HEK293 (cell line): ENCODE measurements around the gene ASCL4.
A peak's percentile ranks its signal among the peaks of the same experiment; 100 is the strongest.

Source experiments
- CTCF ChIA-PET: fragments of 350-600 bp; formaldehyde crosslinking; extraction: SDS; loops from one replicate; lab custom pipeline; 2021; ENCODE audit warnings: antibody characterized with exemption; lab: Yijun Ruan, JAX
- POLR2A ChIA-PET: fragments of 300-600 bp; formaldehyde crosslinking; extraction: SDS; loops from one replicate; lab custom pipeline; 2020; ENCODE audit warnings: antibody characterized with exemption, inconsistent platforms; lab: Yijun Ruan, JAX
- H3K27ac ChIP-seq: fragments of 200-500 bp; sonication (Bioruptor generic); 2 replicates; pipeline ENCODE4 v1.5.1; 2014; ENCODE audit warnings: low read depth, low read length, control low read depth, inconsistent platforms; ENCODE audit errors: extremely low read depth
- H3K36me3 ChIP-seq, 2 experiments: fragments of 200-500 bp in 1 of 2; sonication (Bioruptor generic) in 1 of 2; 1 replicate in 1 of 2; 2 replicates in 1 of 2; pipeline ENCODE4 v1.5.1; 2014 to 2017; ENCODE audit warnings: inconsistent platforms in 2 of 2, low read length in 2 of 2; ENCODE audit not compliant: control insufficient read depth in 2 of 2, insufficient read depth in 1 of 2
- H3K4me1 ChIP-seq: fragments of 200-500 bp; sonication (Bioruptor generic); 2 replicates; pipeline ENCODE4 v1.5.1; 2014; ENCODE audit warnings: mild to moderate bottlenecking, low read length, inconsistent platforms; ENCODE audit not compliant: control insufficient read depth, insufficient read depth
- H3K4me3 ChIP-seq: 2 replicates; pipeline ENCODE4 v1.5.1; 2011; ENCODE audit warnings: low read depth, mild to moderate bottlenecking, control low read depth, low read length, moderate library complexity
- H3K9me3 ChIP-seq: fragments of 200-500 bp; sonication (Bioruptor generic); 2 replicates; pipeline ENCODE4 v1.5.1; 2014; ENCODE audit warnings: low read depth, low read length, inconsistent platforms; ENCODE audit not compliant: control insufficient read depth, insufficient read depth
- AEBP2 ChIP-seq: fragments of 450-650 bp; formaldehyde crosslinking; IDR thresholded peaks from 2 replicates; pipeline ENCODE4 v1.5.1; 2016; ENCODE audit warnings: missing biosample characterization, missing genetic modification characterization, borderline replicate concordance
- GLI2 ChIP-seq: fragments of 450-650 bp; formaldehyde crosslinking; IDR thresholded peaks from 2 replicates; pipeline ENCODE4; 2017; ENCODE audit warnings: missing biosample characterization, missing genetic modification characterization, low read depth, borderline replicate concordance
- GLIS2 ChIP-seq: fragments of 450-650 bp; formaldehyde crosslinking; IDR thresholded peaks from 2 replicates; pipeline ENCODE4 v1.5.1; 2016; ENCODE audit warnings: missing biosample characterization, missing genetic modification characterization
- KLF1 ChIP-seq: fragments of 450-650 bp; formaldehyde crosslinking; IDR thresholded peaks from 2 replicates; pipeline ENCODE4 v1.5.1; 2016; ENCODE audit warnings: missing biosample characterization, missing genetic modification characterization
- KLF9 ChIP-seq: fragments of 450-650 bp; formaldehyde crosslinking; IDR thresholded peaks from 2 replicates; pipeline ENCODE4 v1.5.1; 2016; ENCODE audit warnings: missing biosample characterization, missing genetic modification characterization, low read depth
- PRDM10 ChIP-seq: fragments of 450-650 bp; formaldehyde crosslinking; IDR thresholded peaks from 2 replicates; pipeline ENCODE4 v1.5.1; 2016; ENCODE audit warnings: missing biosample characterization, missing genetic modification characterization
- ZBTB1 ChIP-seq: fragments of 450-650 bp; formaldehyde crosslinking; IDR thresholded peaks from 2 replicates; pipeline ENCODE4 v1.5.1; 2016; ENCODE audit warnings: missing biosample characterization, missing genetic modification characterization
- ZFP37 ChIP-seq: fragments of 450-650 bp; formaldehyde crosslinking; IDR thresholded peaks from 2 replicates; pipeline ENCODE4 v1.5.1; 2016; ENCODE audit warnings: missing biosample characterization, missing genetic modification characterization
- ZIC2 ChIP-seq: fragments of 450-650 bp; formaldehyde crosslinking; IDR thresholded peaks from 2 replicates; pipeline ENCODE4 v1.5.1; 2016; ENCODE audit warnings: missing biosample characterization, missing genetic modification characterization
- ZNF155 ChIP-seq: fragments of 450-650 bp; formaldehyde crosslinking; IDR thresholded peaks from 2 replicates; pipeline ENCODE4 v1.5.1; 2016; ENCODE audit warnings: missing biosample characterization, missing genetic modification characterization
- ZNF175 ChIP-seq: fragments of 450-650 bp; formaldehyde crosslinking; IDR thresholded peaks from 2 replicates; pipeline ENCODE4 v1.5.1; 2016; ENCODE audit warnings: missing biosample characterization, missing genetic modification characterization
- ZNF211 ChIP-seq: fragments of 450-650 bp; formaldehyde crosslinking; IDR thresholded peaks from 2 replicates; pipeline ENCODE4 v1.5.1; 2016; ENCODE audit warnings: low read depth, missing biosample characterization, missing genetic modification characterization
- ZNF394 ChIP-seq: fragments of 450-650 bp; formaldehyde crosslinking; IDR thresholded peaks from 2 replicates; pipeline ENCODE4 v1.5.1; 2016; ENCODE audit warnings: missing biosample characterization, missing genetic modification characterization, mild to moderate bottlenecking, moderate library complexity, borderline replicate concordance
- ZNF514 ChIP-seq: fragments of 450-650 bp; formaldehyde crosslinking; IDR thresholded peaks from 2 replicates; pipeline ENCODE4 v1.5.1; 2016; ENCODE audit warnings: missing biosample characterization, missing genetic modification characterization
- ZNF664 ChIP-seq: fragments of 450-650 bp; formaldehyde crosslinking; IDR thresholded peaks from 2 replicates; pipeline ENCODE4 v1.5.1; 2016; ENCODE audit warnings: missing biosample characterization, missing genetic modification characterization
- ZNF792 ChIP-seq: fragments of 450-650 bp; formaldehyde crosslinking; IDR thresholded peaks from 2 replicates; pipeline ENCODE4 v1.5.1; 2016; ENCODE audit warnings: missing biosample characterization, missing genetic modification characterization
- ZSCAN30 ChIP-seq: fragments of 450-650 bp; IDR thresholded peaks from 2 replicates; pipeline ENCODE4 v1.5.1; 2018; ENCODE audit warnings: missing biosample characterization, mild to moderate bottlenecking, missing genetic modification characterization, moderate library complexity
- ZSCAN4 ChIP-seq: fragments of 450-650 bp; formaldehyde crosslinking; IDR thresholded peaks from 2 replicates; pipeline ENCODE4 v1.5.1; 2017; ENCODE audit warnings: missing biosample characterization, missing genetic modification characterization
- TF ChIP-seq, protein P1 (sequence below): fragments of 450-650 bp; formaldehyde crosslinking; optimal IDR thresholded peaks from 2 replicates; pipeline ENCODE3; 2016; ENCODE audit warnings: missing biosample characterization, mild to moderate bottlenecking, missing genetic modification characterization
- TF ChIP-seq, protein P2 (sequence below): fragments of 450-650 bp; IDR thresholded peaks from 2 replicates; pipeline ENCODE4 v1.5.1; 2018; ENCODE audit warnings: missing biosample characterization, mild to moderate bottlenecking, missing genetic modification characterization

ASCL4 gene

GRCh38 chr12:107817250-107817649, 42.7 kb downstream of the ASCL4 start:
- Histone ChIP-seq H3K36me3 (no peaks in the 10 kb centered on the region), H3K27ac (no peak overlapping the region), H3K4me3 (no peak overlapping the region), H3K4me1 (no peaks in the 10 kb centered on the region), H3K9me3 (no peaks in the 10 kb centered on the region)
- POLR2A ChIA-PET: no interaction called here
- CTCF ChIA-PET: interaction anchor here (0.8 kb wide), 1 partner anchor 16 kb away, joined by 3 read pairs; no protein-coding TSS in a partner anchor
- TF ChIP-seq, protein P1, sequence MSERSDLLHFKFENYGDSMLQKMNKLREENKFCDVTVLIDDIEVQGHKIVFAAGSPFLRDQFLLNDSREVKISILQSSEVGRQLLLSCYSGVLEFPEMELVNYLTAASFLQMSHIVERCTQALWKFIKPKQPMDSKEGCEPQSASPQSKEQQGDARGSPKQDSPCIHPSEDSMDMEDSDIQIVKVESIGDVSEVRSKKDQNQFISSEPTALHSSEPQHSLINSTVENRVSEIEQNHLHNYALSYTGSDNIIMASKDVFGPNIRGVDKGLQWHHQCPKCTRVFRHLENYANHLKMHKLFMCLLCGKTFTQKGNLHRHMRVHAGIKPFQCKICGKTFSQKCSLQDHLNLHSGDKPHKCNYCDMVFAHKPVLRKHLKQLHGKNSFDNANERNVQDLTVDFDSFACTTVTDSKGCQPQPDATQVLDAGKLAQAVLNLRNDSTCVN (tag by site-specific recombination): no peak
- 0 out of 2 replicates have a peak, but pooled peaks have one; percentile 7 for TF ChIP-seq ZIC2 (tag by site-specific recombination)

- Histone ChIP-seq H3K4me1 (no peaks in the 10 kb centered on the region), H3K27ac (no peak overlapping the region), H3K9me3 (no peaks in the 10 kb centered on the region), H3K4me3 (no peak overlapping the region), H3K36me3 (no peaks in the 10 kb centered on the region)
- ChIA-PET CTCF (interaction anchor here (0.7 kb wide), 1 partner anchor 21 kb away, joined by 3 read pairs; no protein-coding TSS in a partner anchor), POLR2A (no interaction called here)
- TF ChIP-seq KLF9 (no peak), ZNF394 (tag by site-specific recombination) (no peak), ZBTB1 (tag by site-specific recombination) (no peak), KLF1 (tag by site-specific recombination) (no peak), AEBP2 (tag by site-specific recombination) (no peak), ZNF155 (tag by site-specific recombination) (no peak), GLI2 (no peak)
- TF ChIP-seq, protein P2, sequence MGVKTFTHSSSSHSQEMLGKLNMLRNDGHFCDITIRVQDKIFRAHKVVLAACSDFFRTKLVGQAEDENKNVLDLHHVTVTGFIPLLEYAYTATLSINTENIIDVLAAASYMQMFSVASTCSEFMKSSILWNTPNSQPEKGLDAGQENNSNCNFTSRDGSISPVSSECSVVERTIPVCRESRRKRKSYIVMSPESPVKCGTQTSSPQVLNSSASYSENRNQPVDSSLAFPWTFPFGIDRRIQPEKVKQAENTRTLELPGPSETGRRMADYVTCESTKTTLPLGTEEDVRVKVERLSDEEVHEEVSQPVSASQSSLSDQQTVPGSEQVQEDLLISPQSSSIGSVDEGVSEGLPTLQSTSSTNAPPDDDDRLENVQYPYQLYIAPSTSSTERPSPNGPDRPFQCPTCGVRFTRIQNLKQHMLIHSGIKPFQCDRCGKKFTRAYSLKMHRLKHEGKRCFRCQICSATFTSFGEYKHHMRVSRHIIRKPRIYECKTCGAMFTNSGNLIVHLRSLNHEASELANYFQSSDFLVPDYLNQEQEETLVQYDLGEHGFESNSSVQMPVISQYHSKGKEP (tag by site-specific recombination): no peak
These were observed 44.5 kb downstream of the ASCL4 start for GRCh38 chr12:107818984-107819383.

DNA sequence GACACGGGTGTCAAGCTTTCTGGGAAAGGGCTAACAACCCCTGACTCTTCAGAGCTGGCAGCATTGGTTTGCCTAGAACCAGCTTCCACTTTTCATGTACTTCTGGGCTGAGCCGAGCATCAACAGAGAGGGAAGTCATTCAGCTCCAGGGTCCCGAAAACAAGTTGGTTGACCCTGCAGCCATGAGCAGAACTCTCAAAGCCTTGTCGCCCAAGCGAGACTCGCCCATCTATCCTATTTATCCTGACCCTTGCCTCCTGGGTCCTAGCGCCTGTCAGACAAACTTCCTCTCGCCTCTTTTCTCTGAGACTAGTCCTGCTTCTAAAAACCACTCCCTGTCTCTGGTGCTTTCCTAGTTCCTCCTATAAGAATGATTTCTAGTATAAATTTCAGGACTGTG, 47.9 kb downstream of the ASCL4 start:
- Histone ChIP-seq H3K27ac (no peak overlapping the region), H3K4me1 (no peaks in the 10 kb centered on the region)
- TF ChIP-seq ZSCAN30 (tag by site-specific recombination) (no peak), ZSCAN4 (no peak), PRDM10 (tag by site-specific recombination) (no peak), ZNF211 (no peak), ZNF792 (tag by site-specific recombination) (no peak), ZNF514 (tag by site-specific recombination) (no peak), ZNF175 (tag by site-specific recombination) (no peak), ZFP37 (tag by site-specific recombination) (no peak), ZNF664 (tag by site-specific recombination) (no peak), GLIS2 (tag by site-specific recombination) (no peak)
- TF ChIP-seq, protein P2 (tag by site-specific recombination): no peak
- TF ChIP-seq, all 188 proteins: peak for 0
- H3K9me3 ChIP-seq: no peaks in the 10 kb centered on the region
- no peaks in the 10 kb centered on the region for H3K36me3 ChIP-seq
- CTCF ChIA-PET: no interaction called here
- no peak overlapping the region for H3K4me3 ChIP-seq
- POLR2A ChIA-PET: no interaction called here
